Measurements from ENCODE around the gene KLK10. TPM values are rescaled to one million over a fixed set of nuclear protein-coding genes. Genes with fewer than 3 reads are reported as not detected.
A peak's percentile ranks its signal among the peaks of the same experiment; 100 is the strongest.

KLK10 gene
- total and polyA plus RNA-seq, 2 donors (not counting 3 experiments of a cell fraction or from before 2014, with no cell fraction given), result not detected

GRCh38 chr19:50967929-50968715 is 51.4 kb downstream of the KLK10 start:
- Histone ChIP-seq H3K9me3 (replicated peaks; ENCODE audit: control insufficient read depth, insufficient read depth, low read length) (no peaks in the 10 kb centered on the region), H4K20me1 (replicated peaks; ENCODE audit: control insufficient read depth, extremely low read depth, insufficient read depth, low read length) (no peaks in the 10 kb centered on the region), H3K9ac (replicated peaks; ENCODE audit: extremely low read depth, insufficient read depth, low read length) (no peak overlapping the region), H3K36me3 (ENCODE audit: control insufficient read depth in 2 of 2, extremely low read depth in 1 of 2, insufficient read depth in 2 of 2, low read length in 2 of 2) (no peaks in the 10 kb centered on the region), H2AFZ (ENCODE audit: low read depth, low read length) (no peak overlapping the region), H3K27ac (ENCODE audit: insufficient read depth, low read depth, low read length) (no peak overlapping the region), H3K9me1 (replicated peaks; ENCODE audit: control insufficient read depth, extremely low read depth, insufficient read depth, low read length) (no peaks in the 10 kb centered on the region), H3K4me2 (ENCODE audit: insufficient read depth, low read length) (no peak overlapping the region), H3K79me2 (ENCODE audit: control insufficient read depth, insufficient read depth, low read length) (no peaks in the 10 kb centered on the region), H3K27me3 (ENCODE audit: control insufficient read depth in 2 of 2, insufficient read depth in 2 of 2, low read length in 2 of 2) (no peaks in the 10 kb centered on the region), H3K4me1 (ENCODE audit: control insufficient read depth, extremely low read depth, insufficient read depth, low read length) (no peaks in the 10 kb centered on the region), H3K4me3 (replicated peaks in 1 of 3; ENCODE audit: insufficient read depth in 1 of 3, low read depth in 1 of 3, low read length in 3 of 3) (no peak overlapping the region)
- DNase-seq (ENCODE audit: low read depth, low spot score) (no peak), FAIRE-seq (no peak)
- BruUV-seq (replicated peaks), result no TSS peak
- ChIA-PET POLR2A (no interaction called here), CTCF (no interaction called here)
- TF ChIP-seq FOS (IDR thresholded peaks at IDR 0.05; ENCODE audit: borderline replicate concordance, insufficient read depth, low read length) (peak; percentile 28), POLR2AphosphoS5 (IDR thresholded peaks at IDR 0.05; ENCODE audit: insufficient read depth, low read depth, low read length) (no peak)
- dilution Hi-C loops (cut with MboI; ENCODE audit: extremely low pct_ligation_motif_present, low sequenced_read_pairs), result no loop called here
- intact Hi-C loops (cut with micrococcal nuclease), result no loop called here

- Histone ChIP-seq H3K9ac (replicated peaks; ENCODE audit: extremely low read depth, insufficient read depth, low read length) (no peak overlapping the region), H3K36me3 (ENCODE audit: control insufficient read depth in 2 of 2, extremely low read depth in 1 of 2, insufficient read depth in 2 of 2, low read length in 2 of 2) (no peaks in the 10 kb centered on the region), H3K27me3 (ENCODE audit: control insufficient read depth in 2 of 2, insufficient read depth in 2 of 2, low read length in 2 of 2) (no peaks in the 10 kb centered on the region), H3K9me1 (replicated peaks; ENCODE audit: control insufficient read depth, extremely low read depth, insufficient read depth, low read length) (no peaks in the 10 kb centered on the region), H3K4me1 (ENCODE audit: control insufficient read depth, extremely low read depth, insufficient read depth, low read length) (no peaks in the 10 kb centered on the region), H3K79me2 (ENCODE audit: control insufficient read depth, insufficient read depth, low read length) (no peaks in the 10 kb centered on the region), H2AFZ (ENCODE audit: low read depth, low read length) (no peak overlapping the region), H3K9me3 (replicated peaks; ENCODE audit: control insufficient read depth, insufficient read depth, low read length) (no peaks in the 10 kb centered on the region), H3K4me2 (ENCODE audit: insufficient read depth, low read length) (no peak overlapping the region), H4K20me1 (replicated peaks; ENCODE audit: control insufficient read depth, extremely low read depth, insufficient read depth, low read length) (no peaks in the 10 kb centered on the region), H3K27ac (ENCODE audit: insufficient read depth, low read depth, low read length) (no peak overlapping the region), H3K4me3 (replicated peaks in 1 of 3; ENCODE audit: insufficient read depth in 1 of 3, low read depth in 1 of 3, low read length in 3 of 3) (no peak overlapping the region)
- ChIA-PET POLR2A (no interaction called here), CTCF (no interaction called here)
- dilution Hi-C loops (cut with MboI; ENCODE audit: extremely low pct_ligation_motif_present, low sequenced_read_pairs) (no loop called here), intact Hi-C loops (cut with micrococcal nuclease) (no loop called here)
- BruUV-seq (replicated peaks), result no TSS peak
- TF ChIP-seq JUN (IDR thresholded peaks at IDR 0.05; ENCODE audit: borderline replicate concordance, insufficient read depth, insufficient read length, low read depth), result no peak
- no peak for TF ChIP-seq GATA2 (IDR thresholded peaks at IDR 0.05; ENCODE audit: insufficient read depth, insufficient read length, low read depth, low read length)
- no peak for TF ChIP-seq FOS (IDR thresholded peaks at IDR 0.05; ENCODE audit: borderline replicate concordance, insufficient read depth, low read length)
- TF ChIP-seq MYC (IDR thresholded peaks at IDR 0.05; ENCODE audit: low read depth, low read length), result no peak
- no peak for TF ChIP-seq EZH2 (IDR thresholded peaks at IDR 0.05; ENCODE audit: borderline replicate concordance, low read depth, low read length, severe bottlenecking)
- no peak for FAIRE-seq
- DNase-seq (ENCODE audit: low read depth, low spot score), result no peak
Measured at GRCh38 chr19:50964266-50964665, 55.2 kb downstream of the KLK10 start.

All from endothelial cell of umbilical vein (primary cell).